ENCODE data around the gene TPGS2. TPM values are rescaled to one million over a fixed set of nuclear protein-coding genes. Genes with fewer than 3 reads are reported as not detected.
A peak's percentile ranks its signal among the peaks of the same experiment; 100 is the strongest.

The TPGS2 gene
- polyA plus RNA-seq, 1 experiment, result 302 TPM

- no peaks in the 10 kb centered on the region for H3K27me3 ChIP-seq (ENCODE audit: control insufficient read depth, insufficient read depth, low read length)
- ChIA-PET CTCF (interaction anchor here (0.9 to 1.1 kb wide), 2 partner anchors 10 to 208 kb away, joined by 3 read pairs; no protein-coding TSS in a partner anchor), POLR2A (no interaction called here)
- TF ChIP-seq, protein P1, sequence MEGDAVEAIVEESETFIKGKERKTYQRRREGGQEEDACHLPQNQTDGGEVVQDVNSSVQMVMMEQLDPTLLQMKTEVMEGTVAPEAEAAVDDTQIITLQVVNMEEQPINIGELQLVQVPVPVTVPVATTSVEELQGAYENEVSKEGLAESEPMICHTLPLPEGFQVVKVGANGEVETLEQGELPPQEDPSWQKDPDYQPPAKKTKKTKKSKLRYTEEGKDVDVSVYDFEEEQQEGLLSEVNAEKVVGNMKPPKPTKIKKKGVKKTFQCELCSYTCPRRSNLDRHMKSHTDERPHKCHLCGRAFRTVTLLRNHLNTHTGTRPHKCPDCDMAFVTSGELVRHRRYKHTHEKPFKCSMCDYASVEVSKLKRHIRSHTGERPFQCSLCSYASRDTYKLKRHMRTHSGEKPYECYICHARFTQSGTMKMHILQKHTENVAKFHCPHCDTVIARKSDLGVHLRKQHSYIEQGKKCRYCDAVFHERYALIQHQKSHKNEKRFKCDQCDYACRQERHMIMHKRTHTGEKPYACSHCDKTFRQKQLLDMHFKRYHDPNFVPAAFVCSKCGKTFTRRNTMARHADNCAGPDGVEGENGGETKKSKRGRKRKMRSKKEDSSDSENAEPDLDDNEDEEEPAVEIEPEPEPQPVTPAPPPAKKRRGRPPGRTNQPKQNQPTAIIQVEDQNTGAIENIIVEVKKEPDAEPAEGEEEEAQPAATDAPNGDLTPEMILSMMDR (IDR thresholded peaks at IDR 0.05; ENCODE audit: low read depth, low read length), result no peak
- H3K9me3 ChIP-seq (ENCODE audit: control insufficient read depth, insufficient read depth, low read length), result peaks cover 7% of the 10 kb centered on the region
- DNase-seq (ENCODE audit: low read depth, low spot score), result no peak
- H3K4me3 ChIP-seq (ENCODE audit: low read depth, low read length), result no peak overlapping the region
- no peak overlapping the region for H3K27ac ChIP-seq (ENCODE audit: low read depth, low read length)
Observed at GRCh38 chr18:36772241-36772723, 56.5 kb downstream of the TPGS2 start.

GRCh38 chr18:36771245-36771644 lies 57.6 kb downstream of the TPGS2 start:
- DNase-seq (ENCODE audit: low read depth, low spot score), result no peak

DNA sequence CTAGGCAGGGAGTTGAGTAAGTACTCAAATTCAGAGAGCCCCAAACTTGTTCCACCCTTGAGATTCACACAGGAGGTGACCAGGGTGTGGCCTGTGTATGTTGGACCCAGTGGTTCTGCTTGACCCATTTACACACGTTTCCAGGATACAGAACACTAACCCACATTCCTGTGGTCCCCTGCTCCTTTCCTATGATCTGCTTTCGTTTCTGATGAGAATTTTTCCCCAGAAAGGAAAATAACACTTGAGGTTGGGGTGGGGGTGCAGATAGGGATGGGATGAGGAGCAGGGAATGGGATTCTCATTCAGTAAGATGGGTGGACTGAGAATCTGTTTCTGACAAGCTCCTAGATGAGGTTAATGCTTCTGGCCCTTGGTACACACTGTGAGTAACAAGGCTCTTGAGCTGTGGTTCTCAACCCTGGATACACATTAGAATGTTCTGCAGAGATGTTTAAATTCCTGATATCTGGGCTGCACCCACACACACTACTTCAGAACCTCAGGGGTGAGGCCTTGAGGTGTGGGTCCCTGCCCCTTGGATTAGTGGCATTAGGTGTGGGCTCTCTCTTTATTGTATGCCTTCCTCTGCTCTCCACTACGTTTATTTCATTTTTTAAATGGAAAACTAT lies 58.4 kb downstream of the TPGS2 start:
- DNase-seq (ENCODE audit: low read depth, low spot score), result no peak
- H3K4me3 ChIP-seq (ENCODE audit: low read depth, low read length), result no peak overlapping the region
- no peaks in the 10 kb centered on the region for H3K27me3 ChIP-seq (ENCODE audit: control insufficient read depth, insufficient read depth, low read length)
- H3K9me3 ChIP-seq (ENCODE audit: control insufficient read depth, insufficient read depth, low read length), result peaks cover 7% of the 10 kb centered on the region
- H3K27ac ChIP-seq (ENCODE audit: low read depth, low read length), result no peak overlapping the region
- CTCF ChIA-PET, result no interaction called here
- POLR2A ChIA-PET, result no interaction called here
- TF ChIP-seq, protein P1 (IDR thresholded peaks at IDR 0.05; ENCODE audit: low read depth, low read length), result no peak

More at GRCh38 chr18:36771245-36771644, 57.6 kb downstream of the TPGS2 start:
- Histone ChIP-seq H3K27ac (ENCODE audit: low read depth, low read length) (no peak overlapping the region), H3K9me3 (ENCODE audit: control insufficient read depth, insufficient read depth, low read length) (peaks cover 7% of the 10 kb centered on the region), H3K27me3 (ENCODE audit: control insufficient read depth, insufficient read depth, low read length) (no peaks in the 10 kb centered on the region), H3K4me3 (ENCODE audit: low read depth, low read length) (no peak overlapping the region)
- ChIA-PET POLR2A (no interaction called here), CTCF (interaction anchor here (0.6 to 1.1 kb wide), 3 partner anchors 9 to 483 kb away, joined by 3 to 5 read pairs (median 3); no protein-coding TSS in a partner anchor)
- TF ChIP-seq, protein P1 (IDR thresholded peaks at IDR 0.05; ENCODE audit: low read depth, low read length), result no peak

DNA sequence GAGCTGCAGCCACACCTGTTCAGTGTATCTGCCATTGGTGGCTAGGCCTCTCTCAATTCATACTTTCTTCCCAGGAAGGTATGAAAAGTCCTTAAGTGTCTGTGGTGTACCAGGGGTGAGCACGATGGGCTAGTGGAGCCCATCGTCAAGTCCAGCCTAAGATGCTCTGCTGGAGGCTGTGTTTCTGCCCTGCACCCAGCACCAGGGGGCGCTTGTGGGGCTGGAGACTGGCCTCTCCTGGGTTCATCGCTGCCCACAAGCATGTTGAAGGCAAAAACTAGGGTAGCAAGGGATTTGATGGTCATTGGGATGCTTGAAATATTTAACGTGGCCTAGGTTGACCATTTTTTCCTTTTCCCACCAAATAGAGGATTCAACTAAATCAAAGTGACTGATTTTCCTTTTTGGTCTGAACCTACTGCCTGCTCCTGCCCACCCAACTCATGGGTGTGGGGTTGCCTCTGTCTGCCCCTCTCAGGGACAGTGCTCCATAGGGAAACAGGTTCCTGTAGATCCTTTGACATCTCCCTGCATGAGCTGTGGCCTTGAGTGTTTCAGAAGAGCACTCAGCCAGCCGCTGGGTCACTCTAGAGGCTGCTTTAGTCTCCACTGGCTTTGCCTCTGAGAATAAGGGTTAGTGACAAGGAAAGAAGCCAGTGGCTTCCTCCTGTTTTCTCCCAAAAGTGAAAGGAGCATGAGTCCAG lies 59.0 kb downstream of the TPGS2 start:
- TF ChIP-seq, protein P1 (IDR thresholded peaks at IDR 0.05; ENCODE audit: low read depth, low read length), result peak; percentile 22
- no peak for DNase-seq (ENCODE audit: low read depth, low spot score)
- Histone ChIP-seq H3K27me3 (ENCODE audit: control insufficient read depth, insufficient read depth, low read length) (no peaks in the 10 kb centered on the region), H3K9me3 (ENCODE audit: control insufficient read depth, insufficient read depth, low read length) (peaks cover 7% of the 10 kb centered on the region), H3K27ac (ENCODE audit: low read depth, low read length) (no peak overlapping the region), H3K4me3 (ENCODE audit: low read depth, low read length) (no peak overlapping the region)
- ChIA-PET POLR2A (no interaction called here), CTCF (no interaction called here)

- TF ChIP-seq, protein P1 (IDR thresholded peaks at IDR 0.05; ENCODE audit: low read depth, low read length), result no peak
- Histone ChIP-seq H3K4me3 (ENCODE audit: low read depth, low read length) (no peak overlapping the region), H3K27ac (ENCODE audit: low read depth, low read length) (no peak overlapping the region), H3K27me3 (ENCODE audit: control insufficient read depth, insufficient read depth, low read length) (no peaks in the 10 kb centered on the region), H3K9me3 (ENCODE audit: control insufficient read depth, insufficient read depth, low read length) (peaks cover 7% of the 10 kb centered on the region)
- ChIA-PET POLR2A (no interaction called here), CTCF (no interaction called here)
- DNase-seq (ENCODE audit: low read depth, low spot score), result no peak
Observed at GRCh38 chr18:36769172-36769571, 59.6 kb downstream of the TPGS2 start.
